Pons (tissue), 1 donor: ENCODE data around the gene TRERF1.

Experiments
- DNase-seq: peaks from one replicate; pipeline ENCODE4 v3.0.0-alpha.2; 2016; ENCODE audit warnings: low spot score

The TRERF1 gene

DNA sequence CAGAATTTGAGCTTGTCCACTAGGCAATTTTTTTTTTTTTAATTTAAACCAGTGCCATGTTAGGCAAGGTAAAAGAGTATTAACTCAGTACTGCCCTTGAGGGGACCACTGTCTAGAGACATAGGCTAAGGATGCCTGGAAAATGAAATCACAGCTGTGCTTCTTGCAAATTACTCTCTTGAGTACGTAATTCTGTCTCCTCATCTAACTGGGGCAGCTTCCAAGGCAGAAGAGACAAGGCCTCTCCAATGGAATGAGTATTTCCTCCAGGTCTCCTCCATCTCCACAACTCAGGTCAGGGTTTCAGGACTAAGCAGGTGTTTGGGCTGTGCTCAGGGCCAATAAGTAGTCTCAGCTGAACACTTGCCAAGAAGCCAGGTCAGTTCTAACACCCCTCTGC is 200.2 kb downstream of the TRERF1 start:
- DNase-seq, result no peak

DNA sequence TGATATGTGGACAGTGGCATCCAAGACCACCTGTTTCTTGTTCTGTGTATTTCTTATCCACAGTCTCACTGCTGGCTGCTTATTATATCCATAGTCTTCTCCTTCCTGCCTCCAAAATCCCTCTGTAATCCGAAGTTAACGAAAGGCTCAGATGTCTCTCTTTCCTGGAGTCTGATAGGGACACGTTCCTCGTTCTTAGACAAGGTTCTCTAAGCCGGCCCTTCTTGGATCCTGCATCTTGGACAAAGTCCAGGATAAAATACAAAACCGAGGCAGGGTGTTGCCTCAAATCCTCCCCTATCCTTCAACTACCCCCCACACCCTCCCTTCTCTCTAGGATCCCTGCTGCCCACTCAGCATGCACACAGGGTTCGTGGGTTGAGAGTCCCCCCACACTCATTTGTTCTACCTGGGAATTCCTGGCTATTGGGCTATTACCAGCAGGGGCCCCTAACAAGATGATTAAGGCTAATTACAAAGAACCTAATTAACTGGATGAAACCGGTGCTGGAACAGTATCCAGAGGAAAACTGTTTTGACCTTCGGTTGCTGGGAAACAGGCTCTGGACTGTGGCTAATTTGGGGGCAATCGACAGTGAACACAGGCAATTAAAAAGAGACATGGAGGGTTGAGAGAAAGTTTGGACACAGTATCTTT is 201.3 kb downstream of the TRERF1 start:
- no peak for DNase-seq

- DNase-seq, result no peak
Measured at GRCh38 chr6:42249279-42249678, 202.4 kb downstream of the TRERF1 start.

GRCh38 chr6:42243046-42243445 is 208.7 kb downstream of the TRERF1 start:
- DNase-seq, result no peak

DNA sequence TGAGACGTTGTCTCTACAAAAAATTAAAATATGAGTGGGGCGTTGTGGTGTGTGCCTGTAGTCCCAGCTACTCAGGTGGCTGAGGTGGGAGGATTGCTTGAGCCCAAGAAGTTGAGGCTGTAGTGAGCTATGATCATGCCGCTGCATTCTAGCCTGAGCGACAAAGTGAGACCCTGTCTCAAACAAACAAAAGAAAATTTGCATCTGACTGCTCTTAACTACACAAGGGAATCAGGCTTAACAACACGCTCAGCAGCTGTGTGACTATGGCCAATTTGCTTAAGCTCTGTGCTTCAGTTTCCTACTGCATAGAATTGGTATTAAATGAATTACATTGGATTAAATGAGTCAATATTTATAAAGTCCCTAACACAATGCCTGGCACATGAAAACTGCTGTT is 209.8 kb downstream of the TRERF1 start:
- no peak for DNase-seq

- no peak for DNase-seq
Measured at GRCh38 chr6:42239736-42240375, 211.9 kb downstream of the TRERF1 start.

DNA sequence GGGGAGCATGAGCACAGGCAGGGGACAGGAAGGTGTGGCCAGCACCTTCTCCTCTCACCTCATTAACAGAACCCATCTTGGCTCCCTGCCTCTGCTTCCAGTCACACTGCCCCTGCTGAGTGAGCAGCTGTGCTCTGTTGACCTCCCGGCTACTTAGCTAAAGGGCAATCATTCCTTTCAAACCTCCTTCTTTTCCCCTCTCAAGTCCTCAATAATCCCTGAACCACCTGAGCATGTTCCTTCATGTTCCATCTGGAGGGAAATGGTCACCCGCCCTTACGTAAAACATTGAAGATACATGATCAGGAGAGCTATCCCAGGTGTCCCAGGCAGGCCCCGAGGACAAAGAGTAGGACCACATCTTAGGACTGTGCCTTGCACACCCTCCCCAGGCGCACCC is 212.4 kb downstream of the TRERF1 start:
- no peak for DNase-seq

- DNase-seq, result no peak
Measured at GRCh38 chr6:42237857-42238256, 213.9 kb downstream of the TRERF1 start.

DNA sequence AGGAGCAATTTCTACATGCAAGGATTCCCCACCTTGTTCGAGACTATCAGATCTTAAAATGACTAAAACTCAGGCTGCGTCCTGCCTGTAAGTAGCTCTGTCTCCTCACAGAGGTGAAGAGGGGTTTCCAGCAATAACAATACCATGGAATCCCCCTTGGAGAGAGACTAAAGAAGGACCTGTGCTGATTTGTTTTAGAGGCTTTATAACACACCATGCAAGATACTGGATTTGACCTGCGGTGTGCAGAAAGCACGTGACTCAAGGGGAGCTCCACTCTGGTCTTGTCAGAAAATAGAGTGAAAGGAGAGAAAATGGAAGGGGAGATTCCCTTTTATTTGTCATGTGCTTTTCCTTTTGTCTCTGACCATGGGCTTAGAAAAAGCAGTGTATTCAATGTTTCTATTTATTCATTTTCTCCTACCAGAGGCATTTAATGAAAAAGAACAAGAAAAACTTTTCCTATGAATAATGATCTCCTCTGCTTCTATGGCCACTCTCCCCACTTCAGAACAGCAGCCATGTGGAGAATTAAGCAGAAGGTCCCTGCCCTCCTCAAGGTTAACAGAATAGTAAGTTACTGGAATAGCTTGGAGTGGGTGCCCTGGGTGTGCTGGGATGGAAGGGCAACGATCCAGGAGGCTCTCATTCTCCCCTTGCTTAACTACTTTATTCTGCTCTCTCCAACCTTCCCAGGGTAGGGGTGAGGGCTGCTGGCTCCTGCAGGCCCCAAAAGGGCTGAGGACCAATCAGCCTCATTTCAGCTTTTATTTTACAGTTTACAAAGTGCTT is 214.8 kb downstream of the TRERF1 start:
- DNase-seq, result no peak

- no peak for DNase-seq
Measured at GRCh38 chr6:42236030-42236429, 215.7 kb downstream of the TRERF1 start.

DNA sequence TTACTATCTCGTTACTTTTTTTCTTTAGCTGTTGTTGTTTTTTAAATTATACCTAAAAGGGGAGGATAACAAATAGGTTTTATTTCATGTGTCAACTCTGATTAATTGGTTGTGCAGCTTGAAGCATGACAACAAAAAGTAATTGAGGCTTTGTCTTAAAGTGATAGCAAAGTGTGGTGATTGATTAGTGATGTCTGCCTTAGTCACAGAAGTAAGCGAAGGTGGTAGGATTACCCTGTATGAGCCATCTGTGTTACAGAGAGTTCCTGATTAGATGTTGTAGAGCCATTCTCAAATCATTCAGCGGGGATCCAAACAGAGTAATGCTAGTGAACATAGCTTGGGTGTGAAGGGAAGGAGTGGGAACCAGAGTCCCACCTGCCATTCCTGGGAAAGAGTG is 219.7 kb downstream of the TRERF1 start:
- no peak for DNase-seq

DNA sequence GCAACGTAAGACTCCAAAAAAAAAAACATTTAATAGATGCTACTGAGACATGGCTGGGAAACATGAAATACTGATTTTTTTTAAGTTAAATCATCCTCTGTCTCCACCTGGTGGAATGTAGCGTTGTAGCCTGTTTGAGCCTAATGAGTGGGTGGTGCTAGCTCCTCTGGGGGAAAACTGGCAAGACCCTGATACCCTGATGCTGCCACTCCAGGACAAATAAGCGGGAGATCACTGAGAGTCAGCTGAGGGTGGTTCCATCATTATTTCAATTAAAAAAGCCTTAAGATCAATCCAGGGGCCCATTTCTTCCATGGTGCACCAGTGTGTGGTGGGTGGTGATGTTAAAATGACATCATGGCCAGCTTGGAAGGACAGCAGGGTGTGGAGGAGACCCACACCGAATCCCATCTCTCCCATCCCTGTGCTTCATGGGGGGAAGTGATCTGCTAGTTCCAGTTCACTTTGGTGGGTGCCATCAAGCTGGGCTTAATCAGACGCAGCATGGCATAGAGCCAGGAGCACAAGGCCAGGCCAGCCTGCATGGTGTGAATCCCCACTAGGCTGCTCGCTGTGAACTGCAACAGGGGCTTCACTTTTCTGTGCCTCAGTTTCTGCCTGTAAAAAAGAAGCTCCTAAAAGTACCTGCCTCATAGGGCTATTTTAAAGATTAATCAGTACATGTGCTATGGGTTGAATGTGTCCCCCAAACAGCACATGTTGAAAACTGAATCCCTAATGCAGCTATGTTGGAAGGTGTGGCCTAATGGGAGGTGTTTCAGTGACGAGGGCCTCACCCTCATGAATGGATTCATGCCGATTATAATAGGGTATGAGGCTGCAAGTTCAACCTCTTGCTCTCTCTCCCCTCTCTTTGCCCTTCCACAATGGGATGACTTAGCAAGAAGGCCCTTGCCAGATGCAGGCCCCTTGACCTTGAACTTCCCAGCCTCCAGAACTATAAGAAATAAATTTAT is 221.1 kb downstream of the TRERF1 start:
- DNase-seq, result no peak

- no peak for DNase-seq
Measured at GRCh38 chr6:42229506-42230119, 222.1 kb downstream of the TRERF1 start.

GRCh38 chr6:42228305-42228704 is 223.4 kb downstream of the TRERF1 start:
- DNase-seq, result no peak

DNA sequence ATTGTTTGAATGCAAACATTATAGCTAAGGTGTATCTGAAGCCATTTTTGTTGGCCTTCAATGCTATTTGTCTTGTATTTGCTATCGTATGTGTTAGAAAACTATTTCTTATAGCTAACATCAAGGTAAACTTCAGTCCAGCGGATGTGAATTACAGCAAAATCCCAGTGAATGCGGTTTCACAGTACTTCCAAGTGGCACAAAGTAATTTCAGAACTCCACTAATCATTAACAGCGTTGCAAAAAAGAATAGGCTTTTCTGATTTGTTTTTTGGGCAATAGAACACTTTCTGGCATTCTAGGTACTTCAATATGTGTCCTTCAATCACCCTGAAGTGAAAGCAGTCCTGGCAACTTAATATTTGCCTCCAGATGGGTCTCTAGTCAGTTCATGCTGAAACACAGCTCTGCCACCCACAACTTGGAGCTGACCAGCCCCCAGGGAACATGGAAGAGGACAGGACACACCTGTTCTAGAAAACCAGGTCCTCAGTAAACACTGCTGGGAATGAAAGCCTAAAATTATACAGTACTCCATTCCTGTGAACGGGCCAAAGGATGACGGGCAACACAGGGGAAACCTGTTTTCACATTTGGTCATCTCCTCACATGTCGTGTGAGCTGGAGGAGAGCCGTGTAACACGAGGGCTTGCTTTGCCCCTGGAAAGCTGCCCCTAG is 224.4 kb downstream of the TRERF1 start:
- no peak for DNase-seq

GRCh38 chr6:42226645-42227143 is 225.0 kb downstream of the TRERF1 start:
- no peak for DNase-seq

DNA sequence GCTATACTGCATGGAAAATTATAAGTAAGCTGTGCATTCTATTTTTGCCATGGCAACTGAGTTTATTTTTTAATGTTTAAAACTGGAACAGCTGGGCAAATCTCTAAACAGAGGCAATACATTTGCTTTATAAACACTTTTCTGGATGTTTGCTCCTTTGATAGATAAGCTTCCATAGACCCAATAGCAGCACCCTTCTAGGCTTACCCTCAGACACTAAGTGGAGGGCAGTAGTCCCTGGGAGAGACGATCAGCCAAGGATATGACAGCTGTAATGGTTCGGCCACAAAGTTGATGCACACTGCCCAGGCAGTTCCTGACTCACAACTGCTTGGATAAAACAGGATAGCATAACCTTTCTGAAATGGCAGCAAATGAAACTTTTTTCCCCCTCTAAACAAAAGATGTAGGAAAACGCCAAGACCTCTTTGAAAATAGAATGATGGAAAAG is 225.5 kb downstream of the TRERF1 start:
- no peak for DNase-seq

GRCh38 chr6:42225419-42225818 is 226.3 kb downstream of the TRERF1 start:
- no peak for DNase-seq

- no peak for DNase-seq
Measured at GRCh38 chr6:42225029-42225339, 226.7 kb downstream of the TRERF1 start.

- DNase-seq, result no peak
Measured at GRCh38 chr6:42224222-42225028, 227.3 kb downstream of the TRERF1 start.
